Activated T-helper 17 cell treated with anti-CD3 and anti-CD28 coated beads, Interleukin-2, amount 50 U/mL, for 72 hours (primary cell): ENCODE results near the gene MAPK1. TPM values are rescaled to one million over a fixed set of nuclear protein-coding genes. Genes with fewer than 3 reads are reported as not detected.
"Not testable (repeated sequence)": the region's sequence is repeated elsewhere in the genome, so short reads cannot be mapped to it uniquely, and the experiment has no call there.

ENCODE experiments used
- ATAC-seq: fragments of 150-1000 bp; cut with Tn5 transposase; replicated peaks from 2 replicates; pipeline ENCODE4 v1.10.0; 2021; ENCODE audit warnings: mild to moderate bottlenecking, moderate library complexity
- H3K27ac Mint-ChIP-seq: one replicate; pipeline ENCODE4 v1.8.0; 2022; ENCODE audit warnings: mixed read lengths
- H3K27me3 Mint-ChIP-seq: one replicate; pipeline ENCODE4 v1.8.0; 2022; ENCODE audit warnings: mixed read lengths
- H3K36me3 Mint-ChIP-seq: one replicate; pipeline ENCODE4 v1.8.0; 2022; ENCODE audit warnings: low read depth, mild to moderate bottlenecking, mixed read lengths
- H3K4me1 Mint-ChIP-seq: one replicate; pipeline ENCODE4 v1.8.0; 2022; ENCODE audit warnings: mixed read lengths
- H3K4me3 Mint-ChIP-seq: one replicate; pipeline ENCODE4 v1.8.0; 2022; ENCODE audit warnings: mild to moderate bottlenecking, mixed read lengths
- H3K9me3 Mint-ChIP-seq: one replicate; pipeline ENCODE4 v1.8.0; 2022; ENCODE audit warnings: mixed read lengths
- total RNA-seq, 2 donors: library from RNA; stranded (reverse); gene quantifications; one replicate each; pipeline ENCODE4 v1.2.3, GENCODE V29; 2022

The MAPK1 gene
- total RNA-seq, 2 donors from 2014 or later = 48.6 to 70.7 TPM

- H3K4me1 Mint-ChIP-seq, H3K9me3 Mint-ChIP-seq, H3K4me3 Mint-ChIP-seq, ATAC-seq, H3K27ac Mint-ChIP-seq, H3K36me3 Mint-ChIP-seq, H3K27me3 Mint-ChIP-seq: not testable (repeated sequence)
Observed at GRCh38 chr22:21896275-21896674, 28.8 kb upstream of the MAPK1 start.

GRCh38 chr22:21894799-21895198 lies 27.4 kb upstream of the MAPK1 start:
- Mint-ChIP-seq H3K4me1 (no peaks in the 10 kb centered on the region), H3K36me3 (no peaks in the 10 kb centered on the region), H3K9me3 (no peaks in the 10 kb centered on the region), H3K4me3 (no peak overlapping the region), H3K27me3 (no peaks in the 10 kb centered on the region), H3K27ac (no peak overlapping the region)
- ATAC-seq = no peak

GRCh38 chr22:21889251-21889990 lies 22.0 kb upstream of the MAPK1 start:
- H3K9me3 Mint-ChIP-seq = no peaks in the 10 kb centered on the region
- H3K36me3 Mint-ChIP-seq = no peaks in the 10 kb centered on the region
- H3K27ac Mint-ChIP-seq = no peak overlapping the region
- no peak for ATAC-seq
- no peaks in the 10 kb centered on the region for H3K4me1 Mint-ChIP-seq
- no peak overlapping the region for H3K4me3 Mint-ChIP-seq
- H3K27me3 Mint-ChIP-seq = no peaks in the 10 kb centered on the region

GRCh38 chr22:21887841-21888240 lies 20.4 kb upstream of the MAPK1 start:
- Mint-ChIP-seq H3K36me3 (no peaks in the 10 kb centered on the region), H3K27ac (no peak overlapping the region), H3K4me1 (no peaks in the 10 kb centered on the region), H3K4me3 (no peak overlapping the region), H3K27me3 (no peaks in the 10 kb centered on the region), H3K9me3 (no peaks in the 10 kb centered on the region)
- ATAC-seq = no peak

GRCh38 chr22:21883930-21884329 lies 16.5 kb upstream of the MAPK1 start:
- H3K27ac Mint-ChIP-seq, H3K27me3 Mint-ChIP-seq, H3K36me3 Mint-ChIP-seq, H3K9me3 Mint-ChIP-seq, H3K4me1 Mint-ChIP-seq, ATAC-seq, H3K4me3 Mint-ChIP-seq: not testable (repeated sequence)

- H3K36me3 Mint-ChIP-seq, H3K4me1 Mint-ChIP-seq, H3K4me3 Mint-ChIP-seq, H3K27me3 Mint-ChIP-seq, ATAC-seq, H3K27ac Mint-ChIP-seq, H3K9me3 Mint-ChIP-seq: not testable (repeated sequence)
Observed at GRCh38 chr22:21882754-21883333, 15.4 kb upstream of the MAPK1 start.

GRCh38 chr22:21881841-21882753 lies 14.7 kb upstream of the MAPK1 start:
- H3K4me3 Mint-ChIP-seq = no peak overlapping the region
- H3K9me3 Mint-ChIP-seq = no peaks in the 10 kb centered on the region
- H3K27me3 Mint-ChIP-seq = no peaks in the 10 kb centered on the region
- H3K27ac Mint-ChIP-seq = no peak overlapping the region
- no peak for ATAC-seq
- no peaks in the 10 kb centered on the region for H3K36me3 Mint-ChIP-seq
- peaks cover under 1% of the 10 kb centered on the region for H3K4me1 Mint-ChIP-seq

- peaks cover 14% of the 10 kb centered on the region for H3K4me1 Mint-ChIP-seq
- peak overlapping the region; percentile 24 for H3K4me3 Mint-ChIP-seq
- H3K9me3 Mint-ChIP-seq = no peaks in the 10 kb centered on the region
- H3K27me3 Mint-ChIP-seq = no peaks in the 10 kb centered on the region
- peak; percentile 96 for ATAC-seq
- peak overlapping the region; percentile 91 for H3K27ac Mint-ChIP-seq
- no peaks in the 10 kb centered on the region for H3K36me3 Mint-ChIP-seq
Observed at GRCh38 chr22:21876486-21877176, 9.2 kb upstream of the MAPK1 start.

- H3K9me3 Mint-ChIP-seq, H3K27me3 Mint-ChIP-seq, H3K36me3 Mint-ChIP-seq, H3K27ac Mint-ChIP-seq, H3K4me3 Mint-ChIP-seq, ATAC-seq: not testable (repeated sequence)
- H3K4me1 Mint-ChIP-seq = peaks cover 14% of the 10 kb centered on the region
Observed at GRCh38 chr22:21874953-21875352, 7.5 kb upstream of the MAPK1 start.

GRCh38 chr22:21873619-21874018 lies 6.2 kb upstream of the MAPK1 start:
- H3K4me3 Mint-ChIP-seq = no peak overlapping the region
- no peaks in the 10 kb centered on the region for H3K9me3 Mint-ChIP-seq
- no peaks in the 10 kb centered on the region for H3K27me3 Mint-ChIP-seq
- no peaks in the 10 kb centered on the region for H3K36me3 Mint-ChIP-seq
- ATAC-seq = no peak
- peaks cover 14% of the 10 kb centered on the region for H3K4me1 Mint-ChIP-seq
- H3K27ac Mint-ChIP-seq = no peak overlapping the region

GRCh38 chr22:21872741-21873140 lies 5.3 kb upstream of the MAPK1 start:
- not testable (repeated sequence) for H3K27me3 Mint-ChIP-seq, H3K27ac Mint-ChIP-seq, ATAC-seq, H3K9me3 Mint-ChIP-seq, H3K4me3 Mint-ChIP-seq, H3K36me3 Mint-ChIP-seq
- peaks cover 20% of the 10 kb centered on the region for H3K4me1 Mint-ChIP-seq

- Mint-ChIP-seq H3K9me3 (no peaks in the 10 kb centered on the region), H3K36me3 (peaks cover 16% of the 10 kb centered on the region)
Observed at GRCh38 chr22:21868651-21869050, 1.2 kb upstream of the MAPK1 start.

GRCh38 chr22:21866833-21867527 lies 465 bp downstream of the MAPK1 start:
- peaks cover 18% of the 10 kb centered on the region for H3K36me3 Mint-ChIP-seq
- peak; percentile 8 for ATAC-seq
- no peaks in the 10 kb centered on the region for H3K27me3 Mint-ChIP-seq
- peak overlapping the region; percentile 98 for H3K4me3 Mint-ChIP-seq
- no peaks in the 10 kb centered on the region for H3K9me3 Mint-ChIP-seq
- peak overlapping the region; percentile 97 for H3K27ac Mint-ChIP-seq
- peaks cover 30% of the 10 kb centered on the region for H3K4me1 Mint-ChIP-seq

More at GRCh38 chr22:21868651-21869050, 1.2 kb upstream of the MAPK1 start:
- peak overlapping the region; percentile 69 for H3K4me3 Mint-ChIP-seq
- peaks cover 21% of the 10 kb centered on the region for H3K4me1 Mint-ChIP-seq
- no peak for ATAC-seq
- no peaks in the 10 kb centered on the region for H3K27me3 Mint-ChIP-seq
- H3K27ac Mint-ChIP-seq = peak overlapping the region; percentile 82

GRCh38 chr22:21865041-21865440 lies 2.4 kb downstream of the MAPK1 start:
- ATAC-seq = no peak
- H3K4me3 Mint-ChIP-seq = peak overlapping the region; percentile 98
- no peaks in the 10 kb centered on the region for H3K9me3 Mint-ChIP-seq
- no peak overlapping the region for H3K27ac Mint-ChIP-seq
- peaks cover 18% of the 10 kb centered on the region for H3K36me3 Mint-ChIP-seq
- peaks cover 41% of the 10 kb centered on the region for H3K4me1 Mint-ChIP-seq
- H3K27me3 Mint-ChIP-seq = no peaks in the 10 kb centered on the region
